Stomach (tissue), 4 donors: ENCODE results near the gene GLCE.

Source experiments
- CTCF ChIP-seq, 7 experiments: fragments of 450-650 bp in 4 of 7; fragments of 200-600 bp in 3 of 7; sonication (generic) in 3 of 7; IDR thresholded peaks; one replicate each; pipeline ENCODE4 v1.5.1; 2016 to 2019; ENCODE audit warnings: antibody characterized with exemption in 7 of 7, control low read depth in 2 of 7, mild to moderate bottlenecking in 1 of 7
- POLR2A ChIP-seq, 4 donors: fragments of 450-650 bp; IDR thresholded peaks; one replicate each; pipeline ENCODE4 v1.6.1; 2016; ENCODE audit warnings: antibody characterized with exemption in 4 of 4, control low read depth in 2 of 4, mild to moderate bottlenecking in 1 of 4, moderate library complexity in 1 of 4
- POLR2AphosphoS5 ChIP-seq, 3 donors: sonication (generic); formaldehyde crosslinking; IDR thresholded peaks; one replicate each; pipeline ENCODE4 v1.6.1; 2016; ENCODE audit warnings: antibody characterized with exemption in 3 of 3

- TF ChIP-seq POLR2A (IDR thresholded peaks at IDR 0.05) (no peak), CTCF (IDR thresholded peaks at IDR 0.05) (no peak), POLR2AphosphoS5 (IDR thresholded peaks at IDR 0.05) (no peak)
Observed at GRCh38 chr15:69143756-69144436, 16.5 kb upstream of the GLCE start.
